NCI-H2227 treated with DMSO at 0.1 percent for 48 hours (cell line): ENCODE results near the gene AQR.
"Not testable (repeated sequence)": the region's sequence is repeated elsewhere in the genome, so short reads cannot be mapped to it uniquely, and the experiment has no call there.

ENCODE experiments used
- DNase-seq: peaks from one replicate; lab custom pipeline; 2025; lab: John Stamatoyannopoulos, UW

AQR gene

DNA sequence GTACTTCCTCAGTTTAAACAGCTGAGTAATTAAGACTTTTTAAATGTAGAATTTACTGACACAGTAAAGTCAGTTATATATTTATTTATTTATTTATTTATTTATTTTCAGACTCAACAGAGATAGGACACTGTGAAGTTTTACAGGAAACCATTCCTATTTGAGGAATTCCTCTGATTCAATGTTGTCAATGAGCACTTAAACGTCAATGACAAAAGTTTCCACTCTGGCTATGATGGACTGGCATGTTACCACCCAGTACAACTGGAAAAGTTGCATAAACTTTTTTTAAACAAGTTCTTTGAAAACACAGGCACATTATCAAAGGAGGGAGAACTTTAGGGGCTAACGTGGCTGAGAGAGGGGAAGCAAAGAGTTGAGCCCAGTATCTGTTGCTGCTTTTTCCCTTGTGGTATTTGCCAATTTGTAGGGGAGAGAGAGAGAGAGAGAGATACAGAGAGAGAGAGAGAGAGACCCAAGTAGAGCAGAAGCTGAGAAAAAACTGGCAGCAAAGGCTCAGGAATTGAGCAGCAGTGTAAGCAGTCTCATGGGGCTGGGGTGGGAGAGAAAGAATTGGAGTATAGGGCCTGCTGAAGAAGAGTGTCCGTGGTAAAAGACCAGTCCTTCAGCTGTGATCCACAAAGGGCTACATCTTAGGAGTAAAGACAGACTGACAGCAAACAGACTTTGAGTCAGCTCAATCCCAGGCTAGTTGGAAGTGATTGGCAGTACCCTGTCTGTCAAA is 155.9 kb downstream of the AQR start:
- DNase-seq, result no peak

DNA sequence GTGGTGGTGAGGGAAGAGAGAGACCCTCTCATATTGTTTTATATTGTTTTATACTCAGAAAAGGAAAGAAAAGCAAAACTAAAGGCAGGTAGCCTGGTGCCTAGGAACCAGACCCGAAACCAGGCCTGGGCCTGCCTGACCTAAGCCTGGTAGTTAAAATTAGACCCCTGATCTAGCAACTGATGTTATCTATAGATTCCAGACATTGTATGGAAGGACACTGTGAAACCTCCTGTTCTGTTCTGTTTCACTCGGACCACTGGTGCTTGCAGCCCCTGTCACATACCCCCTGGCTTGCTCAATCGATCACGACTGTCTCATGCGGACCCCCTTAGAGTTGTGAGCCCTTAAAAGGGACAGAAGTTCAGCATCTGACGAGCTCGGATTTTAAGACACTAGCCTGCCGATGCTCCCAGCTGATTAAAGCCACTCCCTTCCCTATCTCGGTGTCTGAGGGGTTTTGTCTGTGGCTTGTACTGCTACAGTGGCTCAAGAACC is 156.6 kb downstream of the AQR start:
- not testable (repeated sequence) for DNase-seq

GRCh38 chr15:34812369-34812768 is 157.2 kb downstream of the AQR start:
- DNase-seq, result no peak

- no peak for DNase-seq
Measured at GRCh38 chr15:34810443-34811129, 159.0 kb downstream of the AQR start.

DNA sequence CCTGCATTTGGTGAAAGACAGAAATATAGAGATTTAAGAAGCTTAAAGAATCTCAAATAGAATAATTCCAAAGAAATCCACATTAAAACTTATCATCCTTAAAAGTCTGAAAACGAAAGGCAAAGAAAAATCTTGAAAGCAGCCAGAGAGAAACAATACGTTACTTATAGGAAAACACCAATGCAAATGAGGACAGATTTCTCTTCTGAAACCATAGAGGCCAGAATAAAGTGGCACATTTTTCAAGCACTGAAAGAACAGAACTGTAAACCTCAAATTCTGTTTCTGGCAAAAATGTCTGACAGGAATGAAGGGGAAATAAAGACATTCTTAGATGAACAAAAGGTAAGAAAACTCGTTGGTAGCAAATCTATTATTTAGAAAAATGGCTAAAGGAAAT is 160.4 kb downstream of the AQR start:
- no peak for DNase-seq

DNA sequence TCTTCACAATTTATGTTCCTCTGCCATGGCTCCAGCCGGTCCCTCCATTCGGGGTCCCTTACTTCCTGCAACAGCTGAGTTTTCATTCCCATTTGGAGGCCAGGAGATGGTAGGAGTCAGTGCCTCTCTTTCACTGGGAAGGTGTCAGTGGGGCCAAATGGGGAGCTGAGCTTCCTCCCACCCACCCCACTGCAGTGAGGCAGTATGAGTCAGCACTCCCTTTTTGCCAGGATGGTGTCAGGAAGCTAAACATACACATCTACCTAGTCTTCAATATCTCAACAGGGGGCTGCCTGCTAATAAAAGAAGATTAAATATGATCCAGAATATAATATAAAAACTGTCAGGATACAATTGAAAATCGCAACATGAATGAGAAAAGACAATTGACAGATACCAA is 161.5 kb downstream of the AQR start:
- DNase-seq, result no peak

GRCh38 chr15:34807241-34807640 is 162.3 kb downstream of the AQR start:
- not testable (repeated sequence) for DNase-seq

DNA sequence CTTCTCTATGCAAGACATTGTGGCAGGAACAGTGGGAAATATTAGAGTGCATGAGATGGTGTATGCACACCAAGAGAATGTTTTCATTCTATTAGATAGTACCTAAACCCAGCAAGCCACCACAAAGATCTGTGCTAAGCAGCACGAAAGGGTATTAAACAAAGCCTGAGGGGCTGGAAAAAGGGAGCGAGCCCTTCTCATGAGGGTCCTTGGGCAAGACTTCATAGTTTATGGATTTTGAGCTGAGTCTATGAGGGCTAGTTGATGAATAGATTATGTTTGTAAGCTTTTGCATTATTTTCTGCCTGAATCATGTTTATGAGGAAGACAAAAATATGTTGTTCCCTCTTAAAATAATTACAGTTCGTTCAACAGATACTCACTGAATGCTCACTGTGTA is 164.8 kb downstream of the AQR start:
- DNase-seq, result no peak

GRCh38 chr15:34804113-34804512 is 165.4 kb downstream of the AQR start:
- DNase-seq, result no peak

- no peak for DNase-seq
Measured at GRCh38 chr15:34802803-34803750, 166.5 kb downstream of the AQR start.

DNA sequence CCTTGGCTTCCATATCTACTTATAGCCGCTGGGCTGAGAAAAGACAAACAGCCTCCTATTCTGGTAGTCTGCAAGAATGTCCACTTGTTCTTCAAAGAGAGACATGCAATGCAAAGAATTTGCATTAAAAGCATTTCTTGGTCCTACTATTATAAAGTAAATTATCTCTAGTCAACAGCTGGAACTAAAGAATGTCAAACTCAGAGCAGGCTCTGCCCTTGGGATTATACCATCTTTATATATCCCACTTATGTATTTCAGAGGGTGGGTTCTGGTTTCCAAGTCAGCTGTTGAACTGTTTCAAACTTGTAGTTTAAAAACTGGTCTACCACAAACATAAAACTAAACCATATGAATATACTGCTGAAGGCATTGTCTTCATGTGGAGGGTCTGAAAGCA is 167.2 kb downstream of the AQR start:
- no peak for DNase-seq
